Loucy (cell line): ENCODE data around the gene PPP2R5C.

Experiments
- EZH2phosphoT487 ChIP-seq: fragments of 200-600 bp; IDR thresholded peaks from 2 replicates; pipeline ENCODE4 v1.6.1; 2018; ENCODE audit warnings: antibody characterized with exemption, mild to moderate bottlenecking, moderate library complexity, borderline replicate concordance
- TF ChIP-seq, protein P1 (sequence below): fragments of 200-600 bp; sonication (generic); conservative IDR thresholded peaks from 2 replicates; pipeline ENCODE4 v1.5.1; 2014; ENCODE audit warnings: mild to moderate bottlenecking, antibody characterized with exemption, low read length

DNA sequence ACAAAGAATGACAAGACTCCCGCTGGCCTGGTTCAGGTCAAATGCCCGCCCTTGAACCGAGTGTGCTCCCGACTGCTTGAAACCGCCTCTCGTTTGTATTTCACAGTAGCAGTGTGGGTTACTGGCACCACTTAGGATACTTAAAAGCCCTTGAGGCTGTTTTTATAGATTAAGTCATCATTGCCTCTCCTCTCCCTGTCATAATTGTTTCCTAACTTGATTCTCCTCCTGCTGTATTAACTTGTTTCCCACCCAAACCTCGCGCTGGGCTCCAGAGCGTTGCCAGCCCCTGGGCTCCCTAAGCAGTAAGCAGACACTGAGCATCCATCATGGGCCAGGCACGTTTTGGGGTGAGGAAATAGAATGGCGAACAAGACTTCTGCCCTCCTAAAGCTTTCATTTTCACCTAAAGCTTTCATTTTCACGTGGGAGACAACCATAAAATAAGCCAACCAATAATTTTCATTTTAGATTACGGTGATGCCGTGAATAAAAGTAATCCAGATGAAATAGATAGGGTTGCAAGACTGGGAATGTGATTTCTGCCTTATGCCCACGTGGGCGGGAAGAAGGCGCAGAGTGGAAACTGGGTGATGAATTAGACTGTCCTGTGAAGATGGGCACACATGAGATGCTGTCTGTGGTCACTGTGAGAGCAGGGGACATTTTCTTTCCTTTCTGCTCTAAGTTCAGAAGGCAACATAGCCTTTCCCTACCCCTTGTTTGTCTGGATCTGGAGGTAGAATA lies 97.5 kb downstream of the PPP2R5C start:
- TF ChIP-seq, protein P1, sequence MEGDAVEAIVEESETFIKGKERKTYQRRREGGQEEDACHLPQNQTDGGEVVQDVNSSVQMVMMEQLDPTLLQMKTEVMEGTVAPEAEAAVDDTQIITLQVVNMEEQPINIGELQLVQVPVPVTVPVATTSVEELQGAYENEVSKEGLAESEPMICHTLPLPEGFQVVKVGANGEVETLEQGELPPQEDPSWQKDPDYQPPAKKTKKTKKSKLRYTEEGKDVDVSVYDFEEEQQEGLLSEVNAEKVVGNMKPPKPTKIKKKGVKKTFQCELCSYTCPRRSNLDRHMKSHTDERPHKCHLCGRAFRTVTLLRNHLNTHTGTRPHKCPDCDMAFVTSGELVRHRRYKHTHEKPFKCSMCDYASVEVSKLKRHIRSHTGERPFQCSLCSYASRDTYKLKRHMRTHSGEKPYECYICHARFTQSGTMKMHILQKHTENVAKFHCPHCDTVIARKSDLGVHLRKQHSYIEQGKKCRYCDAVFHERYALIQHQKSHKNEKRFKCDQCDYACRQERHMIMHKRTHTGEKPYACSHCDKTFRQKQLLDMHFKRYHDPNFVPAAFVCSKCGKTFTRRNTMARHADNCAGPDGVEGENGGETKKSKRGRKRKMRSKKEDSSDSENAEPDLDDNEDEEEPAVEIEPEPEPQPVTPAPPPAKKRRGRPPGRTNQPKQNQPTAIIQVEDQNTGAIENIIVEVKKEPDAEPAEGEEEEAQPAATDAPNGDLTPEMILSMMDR: no peak
- TF ChIP-seq EZH2phosphoT487: no peak
